ENCODE measurements around the gene SARS1. TPM values are rescaled to one million over a fixed set of nuclear protein-coding genes. Genes with fewer than 3 reads are reported as not detected.

Gene SARS1
- total RNA-seq, 1 donor from 2014 or later = 153 TPM

- DNase-seq (ENCODE audit: low read depth) = no peak
- TF ChIP-seq, protein P1, sequence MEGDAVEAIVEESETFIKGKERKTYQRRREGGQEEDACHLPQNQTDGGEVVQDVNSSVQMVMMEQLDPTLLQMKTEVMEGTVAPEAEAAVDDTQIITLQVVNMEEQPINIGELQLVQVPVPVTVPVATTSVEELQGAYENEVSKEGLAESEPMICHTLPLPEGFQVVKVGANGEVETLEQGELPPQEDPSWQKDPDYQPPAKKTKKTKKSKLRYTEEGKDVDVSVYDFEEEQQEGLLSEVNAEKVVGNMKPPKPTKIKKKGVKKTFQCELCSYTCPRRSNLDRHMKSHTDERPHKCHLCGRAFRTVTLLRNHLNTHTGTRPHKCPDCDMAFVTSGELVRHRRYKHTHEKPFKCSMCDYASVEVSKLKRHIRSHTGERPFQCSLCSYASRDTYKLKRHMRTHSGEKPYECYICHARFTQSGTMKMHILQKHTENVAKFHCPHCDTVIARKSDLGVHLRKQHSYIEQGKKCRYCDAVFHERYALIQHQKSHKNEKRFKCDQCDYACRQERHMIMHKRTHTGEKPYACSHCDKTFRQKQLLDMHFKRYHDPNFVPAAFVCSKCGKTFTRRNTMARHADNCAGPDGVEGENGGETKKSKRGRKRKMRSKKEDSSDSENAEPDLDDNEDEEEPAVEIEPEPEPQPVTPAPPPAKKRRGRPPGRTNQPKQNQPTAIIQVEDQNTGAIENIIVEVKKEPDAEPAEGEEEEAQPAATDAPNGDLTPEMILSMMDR (conservative IDR thresholded peaks at IDR 0.05; ENCODE audit: low read depth, low read length) = no peak
- no peak overlapping the region for H3K4me3 ChIP-seq (ENCODE audit: low read depth, low read length)
These were observed 58.5 kb downstream of the SARS1 start for GRCh38 chr1:109272021-109272799.

GRCh38 chr1:109272831-109273547 is 59.3 kb downstream of the SARS1 start:
- H3K4me3 ChIP-seq (ENCODE audit: low read depth, low read length) = no peak overlapping the region
- TF ChIP-seq, protein P1 (conservative IDR thresholded peaks at IDR 0.05; ENCODE audit: low read depth, low read length) = no peak
- DNase-seq (ENCODE audit: low read depth) = no peak

GRCh38 chr1:109273570-109274288 is 60.0 kb downstream of the SARS1 start:
- H3K4me3 ChIP-seq (ENCODE audit: low read depth, low read length) = no peak overlapping the region
- no peak for DNase-seq (ENCODE audit: low read depth)
- TF ChIP-seq, protein P1 (conservative IDR thresholded peaks at IDR 0.05; ENCODE audit: low read depth, low read length) = no peak

GRCh38 chr1:109274533-109275476 is 61.1 kb downstream of the SARS1 start:
- H3K4me3 ChIP-seq (ENCODE audit: low read depth, low read length) = peak overlapping the region; percentile 28
- no peak for DNase-seq (ENCODE audit: low read depth)
- TF ChIP-seq, protein P1 (conservative IDR thresholded peaks at IDR 0.05; ENCODE audit: low read depth, low read length) = no peak

DNA sequence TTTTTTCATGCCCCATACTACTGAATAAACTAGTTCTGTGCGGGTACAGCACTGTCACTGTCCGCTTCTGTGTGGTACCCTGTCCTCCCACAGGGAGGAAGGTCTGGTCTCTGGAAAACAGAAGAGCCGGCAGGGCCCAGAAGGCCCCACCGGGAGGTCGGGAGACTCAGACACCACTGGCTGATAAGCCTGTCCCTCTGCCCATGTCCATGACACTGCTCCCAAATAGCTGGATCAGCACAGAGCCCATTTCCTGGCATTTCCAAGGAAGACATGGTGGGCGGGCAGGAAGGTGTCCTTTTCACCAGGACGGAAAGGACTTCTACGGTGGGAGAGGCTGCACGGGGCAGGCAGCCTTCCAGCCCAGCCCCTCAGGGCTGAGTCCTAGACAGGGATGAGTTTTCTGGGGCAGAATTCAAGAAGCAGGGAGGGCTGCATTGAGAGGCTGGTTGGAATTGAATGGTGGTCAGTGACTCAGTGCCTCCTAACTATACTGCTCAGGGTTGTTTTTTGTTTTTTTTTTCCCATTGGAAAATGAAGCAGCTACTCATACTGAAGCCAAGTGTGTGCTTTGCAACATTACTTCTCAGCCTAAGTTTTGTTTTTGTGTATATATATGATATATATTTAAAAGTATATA is 62.1 kb downstream of the SARS1 start:
- no peak overlapping the region for H3K4me3 ChIP-seq (ENCODE audit: low read depth, low read length)
- no peak for DNase-seq (ENCODE audit: low read depth)
- TF ChIP-seq, protein P1 (conservative IDR thresholded peaks at IDR 0.05; ENCODE audit: low read depth, low read length) = no peak
